ENCODE measurements around the gene MED13. TPM values are rescaled to one million over a fixed set of nuclear protein-coding genes. Genes with fewer than 3 reads are reported as not detected.

MED13 gene
- total RNA-seq, 2 donors from 2014 or later: 61.9 to 77.5 TPM

- no peak overlapping the region for H3K27ac ChIP-seq
- H3K9ac ChIP-seq (ENCODE audit: low read depth in 2 of 2, low read length in 2 of 2): no peak overlapping the region
Measured at GRCh38 chr17:62093188-62094155, 28.4 kb upstream of the MED13 start.

GRCh38 chr17:62092784-62093183 is 27.7 kb upstream of the MED13 start:
- Histone ChIP-seq H3K36me3 (no peaks in the 10 kb centered on the region), H3K9me3 (no peaks in the 10 kb centered on the region), H3K27me3 (no peaks in the 10 kb centered on the region), H3K4me3 (no peak overlapping the region), H3K4me1 (no peaks in the 10 kb centered on the region), H3K27ac (no peak overlapping the region), H3K9ac (ENCODE audit: low read depth in 2 of 2, low read length in 2 of 2) (no peak overlapping the region)
- intact Hi-C loops (cut with DNase I): no loop called here
- no peak for DNase-seq
- no peak for TF ChIP-seq CTCF (IDR thresholded peaks at IDR 0.05)

More at GRCh38 chr17:62093188-62094155, 28.4 kb upstream of the MED13 start:
- DNase-seq: no peak
- H3K36me3 ChIP-seq: no peaks in the 10 kb centered on the region
- no peaks in the 10 kb centered on the region for H3K4me1 ChIP-seq
- H3K9me3 ChIP-seq: no peaks in the 10 kb centered on the region
- intact Hi-C loops (cut with DNase I): no loop called here
- H3K27me3 ChIP-seq: no peaks in the 10 kb centered on the region
- no peak for TF ChIP-seq CTCF (IDR thresholded peaks at IDR 0.05)
- no peak overlapping the region for H3K4me3 ChIP-seq

GRCh38 chr17:62091804-62092203 is 26.7 kb upstream of the MED13 start:
- no peak overlapping the region for H3K4me3 ChIP-seq
- no peaks in the 10 kb centered on the region for H3K36me3 ChIP-seq
- DNase-seq: no peak
- TF ChIP-seq CTCF (IDR thresholded peaks at IDR 0.05): no peak
- intact Hi-C loops (cut with DNase I): no loop called here
- H3K9me3 ChIP-seq: no peaks in the 10 kb centered on the region
- H3K27me3 ChIP-seq: no peaks in the 10 kb centered on the region
- H3K27ac ChIP-seq: no peak overlapping the region
- H3K9ac ChIP-seq (ENCODE audit: low read depth in 2 of 2, low read length in 2 of 2): no peak overlapping the region
- no peaks in the 10 kb centered on the region for H3K4me1 ChIP-seq

DNA sequence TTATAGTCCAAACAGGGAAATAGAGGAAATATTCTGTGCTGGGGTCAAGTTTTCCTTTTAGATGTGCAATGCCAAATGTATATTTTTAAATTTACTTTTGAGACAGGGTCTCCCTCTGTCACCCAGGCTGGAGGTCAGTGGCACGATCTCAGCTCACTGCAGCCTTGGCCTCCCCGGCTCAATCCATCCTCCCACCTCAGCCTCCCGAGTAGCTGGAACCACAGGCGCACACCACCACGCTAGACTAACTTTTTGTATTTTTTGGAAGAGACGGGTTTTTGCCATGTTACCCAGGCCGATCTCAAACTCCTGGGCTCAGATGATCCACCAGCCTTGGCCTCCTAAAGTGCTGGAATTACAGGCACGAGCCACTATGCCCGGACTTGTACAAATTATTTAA is 25.8 kb upstream of the MED13 start:
- Histone ChIP-seq H3K9ac (ENCODE audit: low read depth in 2 of 2, low read length in 2 of 2) (no peak overlapping the region), H3K9me3 (no peaks in the 10 kb centered on the region), H3K36me3 (no peaks in the 10 kb centered on the region), H3K4me3 (no peak overlapping the region), H3K4me1 (no peaks in the 10 kb centered on the region), H3K27ac (no peak overlapping the region), H3K27me3 (no peaks in the 10 kb centered on the region)
- no peak for TF ChIP-seq CTCF (IDR thresholded peaks at IDR 0.05)
- DNase-seq: no peak
- intact Hi-C loops (cut with DNase I): no loop called here

- Histone ChIP-seq H3K9me3 (no peaks in the 10 kb centered on the region), H3K27ac (no peak overlapping the region), H3K27me3 (no peaks in the 10 kb centered on the region), H3K9ac (ENCODE audit: low read depth in 2 of 2, low read length in 2 of 2) (no peak overlapping the region), H3K36me3 (no peaks in the 10 kb centered on the region), H3K4me3 (no peak overlapping the region), H3K4me1 (no peaks in the 10 kb centered on the region)
- no peak for TF ChIP-seq CTCF (IDR thresholded peaks at IDR 0.05)
- intact Hi-C loops (cut with DNase I): no loop called here
- DNase-seq: no peak
Measured at GRCh38 chr17:62090021-62090824, 25.1 kb upstream of the MED13 start.
